ENCODE results near the gene GIGYF2.

GIGYF2 gene

GRCh38 chr2:232668805-232669444 is 28.2 kb upstream of the GIGYF2 start:
- no peak for ATAC-seq (ENCODE audit: insufficient read depth, low read depth)
- Histone ChIP-seq H3K4me2 (ENCODE audit: insufficient read depth, low read length) (no peak overlapping the region), H3K9ac (ENCODE audit: low read depth, low read length) (no peak overlapping the region), H3K4me1 (ENCODE audit: insufficient read depth, low read length) (no peaks in the 10 kb centered on the region), H4K20me1 (ENCODE audit: insufficient read depth, low read length) (no peaks in the 10 kb centered on the region), H3K27me3 (ENCODE audit: insufficient read depth, low read length, poor library complexity) (peaks cover 13% of the 10 kb centered on the region), H3K79me2 (ENCODE audit: insufficient read depth, low read length) (no peaks in the 10 kb centered on the region), H2AFZ (ENCODE audit: low read depth, low read length) (no peak overlapping the region), H3K9me3 (ENCODE audit: insufficient read depth, low read length, severe bottlenecking) (no peaks in the 10 kb centered on the region), H3K36me3 (ENCODE audit: insufficient read depth, low read length) (no peaks in the 10 kb centered on the region), H3K4me3 (ENCODE audit: low read depth in 1 of 2, low read length in 2 of 2) (no peak overlapping the region), H3K27ac (ENCODE audit: low read length) (no peak overlapping the region)
- no peak for TF ChIP-seq EZH2 (IDR thresholded peaks at IDR 0.05; ENCODE audit: borderline replicate concordance, low read depth, low read length, severe bottlenecking)
- TF ChIP-seq, protein P1, sequence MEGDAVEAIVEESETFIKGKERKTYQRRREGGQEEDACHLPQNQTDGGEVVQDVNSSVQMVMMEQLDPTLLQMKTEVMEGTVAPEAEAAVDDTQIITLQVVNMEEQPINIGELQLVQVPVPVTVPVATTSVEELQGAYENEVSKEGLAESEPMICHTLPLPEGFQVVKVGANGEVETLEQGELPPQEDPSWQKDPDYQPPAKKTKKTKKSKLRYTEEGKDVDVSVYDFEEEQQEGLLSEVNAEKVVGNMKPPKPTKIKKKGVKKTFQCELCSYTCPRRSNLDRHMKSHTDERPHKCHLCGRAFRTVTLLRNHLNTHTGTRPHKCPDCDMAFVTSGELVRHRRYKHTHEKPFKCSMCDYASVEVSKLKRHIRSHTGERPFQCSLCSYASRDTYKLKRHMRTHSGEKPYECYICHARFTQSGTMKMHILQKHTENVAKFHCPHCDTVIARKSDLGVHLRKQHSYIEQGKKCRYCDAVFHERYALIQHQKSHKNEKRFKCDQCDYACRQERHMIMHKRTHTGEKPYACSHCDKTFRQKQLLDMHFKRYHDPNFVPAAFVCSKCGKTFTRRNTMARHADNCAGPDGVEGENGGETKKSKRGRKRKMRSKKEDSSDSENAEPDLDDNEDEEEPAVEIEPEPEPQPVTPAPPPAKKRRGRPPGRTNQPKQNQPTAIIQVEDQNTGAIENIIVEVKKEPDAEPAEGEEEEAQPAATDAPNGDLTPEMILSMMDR (IDR thresholded peaks at IDR 0.05; ENCODE audit: borderline replicate concordance, extremely low read depth, low read length, poor library complexity, severe bottlenecking), result peak; percentile 10
- DNase-seq, result no peak

DNA sequence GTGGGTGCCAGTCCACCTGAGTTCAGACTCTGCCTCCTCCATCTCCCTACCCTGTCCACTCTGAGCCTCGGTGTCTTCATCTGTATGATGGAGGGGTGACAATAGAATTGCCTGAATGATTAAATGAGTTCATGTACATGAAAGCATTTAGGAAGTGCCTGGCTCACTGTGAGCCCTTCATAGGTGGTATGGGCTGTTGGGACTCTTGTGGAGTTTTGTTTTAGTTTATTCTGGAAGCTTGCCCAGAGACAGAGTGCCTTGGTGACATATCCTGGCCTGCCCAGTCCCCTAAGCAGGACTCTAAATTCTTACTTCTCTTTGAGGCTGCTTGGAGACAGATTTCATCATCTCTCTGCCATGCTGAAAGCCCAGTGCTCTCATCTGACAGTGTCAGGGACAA is 24.5 kb upstream of the GIGYF2 start:
- Histone ChIP-seq H3K9ac (ENCODE audit: low read depth, low read length) (no peak overlapping the region), H3K9me3 (ENCODE audit: insufficient read depth, low read length, severe bottlenecking) (no peaks in the 10 kb centered on the region), H4K20me1 (ENCODE audit: insufficient read depth, low read length) (no peaks in the 10 kb centered on the region), H3K4me2 (ENCODE audit: insufficient read depth, low read length) (no peak overlapping the region), H3K4me3 (ENCODE audit: low read depth in 1 of 2, low read length in 2 of 2) (no peak overlapping the region), H3K27ac (ENCODE audit: low read length) (no peak overlapping the region), H2AFZ (ENCODE audit: low read depth, low read length) (no peak overlapping the region), H3K27me3 (ENCODE audit: insufficient read depth, low read length, poor library complexity) (peaks cover 13% of the 10 kb centered on the region), H3K79me2 (ENCODE audit: insufficient read depth, low read length) (no peaks in the 10 kb centered on the region), H3K4me1 (ENCODE audit: insufficient read depth, low read length) (no peaks in the 10 kb centered on the region), H3K36me3 (ENCODE audit: insufficient read depth, low read length) (no peaks in the 10 kb centered on the region)
- DNase-seq (no peak), ATAC-seq (ENCODE audit: insufficient read depth, low read depth) (no peak)
- no peak for TF ChIP-seq EZH2 (IDR thresholded peaks at IDR 0.05; ENCODE audit: borderline replicate concordance, low read depth, low read length, severe bottlenecking)
- TF ChIP-seq, protein P1 (IDR thresholded peaks at IDR 0.05; ENCODE audit: borderline replicate concordance, extremely low read depth, low read length, poor library complexity, severe bottlenecking), result no peak

GRCh38 chr2:232674491-232674890 is 22.6 kb upstream of the GIGYF2 start:
- no peak overlapping the region for H3K4me2 ChIP-seq (ENCODE audit: insufficient read depth, low read length)
- H3K79me2 ChIP-seq (ENCODE audit: insufficient read depth, low read length), result no peaks in the 10 kb centered on the region
- H4K20me1 ChIP-seq (ENCODE audit: insufficient read depth, low read length), result no peaks in the 10 kb centered on the region
- ATAC-seq (ENCODE audit: insufficient read depth, low read depth), result no peak
- TF ChIP-seq, protein P1 (IDR thresholded peaks at IDR 0.05; ENCODE audit: borderline replicate concordance, extremely low read depth, low read length, poor library complexity, severe bottlenecking), result no peak
- no peak for TF ChIP-seq EZH2 (IDR thresholded peaks at IDR 0.05; ENCODE audit: borderline replicate concordance, low read depth, low read length, severe bottlenecking)
- no peaks in the 10 kb centered on the region for H3K4me1 ChIP-seq (ENCODE audit: insufficient read depth, low read length)
- peaks cover 13% of the 10 kb centered on the region for H3K27me3 ChIP-seq (ENCODE audit: insufficient read depth, low read length, poor library complexity)
- no peak overlapping the region for H3K9ac ChIP-seq (ENCODE audit: low read depth, low read length)
- no peaks in the 10 kb centered on the region for H3K9me3 ChIP-seq (ENCODE audit: insufficient read depth, low read length, severe bottlenecking)
- no peak overlapping the region for H3K4me3 ChIP-seq (ENCODE audit: low read depth in 1 of 2, low read length in 2 of 2)
- no peak overlapping the region for H3K27ac ChIP-seq (ENCODE audit: low read length)
- no peaks in the 10 kb centered on the region for H3K36me3 ChIP-seq (ENCODE audit: insufficient read depth, low read length)
- H2AFZ ChIP-seq (ENCODE audit: low read depth, low read length), result no peak overlapping the region
- DNase-seq, result no peak
